SK-N-MC (cell line): ENCODE measurements around the gene ZC3H12A.
A peak's percentile ranks its signal among the peaks of the same experiment; 100 is the strongest.
"Not testable (repeated sequence)": the region's sequence is repeated elsewhere in the genome, so short reads cannot be mapped to it uniquely, and the experiment has no call there.

Experiments used
- DNase-seq: peaks from one replicate; pipeline ENCODE4 v3.0.0-alpha.2; 2011; ENCODE audit warnings: low read depth, low spot score
- H3K27ac ChIP-seq: fragments of 200-600 bp; sonication (generic); 2 replicates; pipeline ENCODE4 v1.5.1; 2016; ENCODE audit warnings: mixed run types
- H3K36me3 ChIP-seq: fragments of 200-600 bp; sonication (generic); 2 replicates; pipeline ENCODE4 v1.6.1; 2017; ENCODE audit warnings: antibody characterized with exemption, low read length, mixed read lengths; ENCODE audit not compliant: insufficient read depth
- H3K4me3 ChIP-seq: fragments of 200-600 bp; sonication (generic); 2 replicates; pipeline ENCODE4 v1.5.1; 2016
- H3K9ac ChIP-seq: fragments of 200-600 bp; sonication (generic); 2 replicates; pipeline ENCODE4 v1.8.0; 2017; ENCODE audit warnings: mixed run types, mixed read lengths; ENCODE audit not compliant: insufficient read length
- H3K9me3 ChIP-seq: fragments of 200-600 bp; sonication (generic); 2 replicates; pipeline ENCODE4 v1.6.1; 2017; ENCODE audit warnings: low read depth, mild to moderate bottlenecking, antibody characterized with exemption, low read length, moderate library complexity, mixed read lengths
- EZH2 ChIP-seq: fragments of 200-600 bp; sonication (generic); IDR thresholded peaks from one replicate; pipeline ENCODE4 v1.6.1; 2017; ENCODE audit warnings: antibody characterized with exemption
- FOXP2 ChIP-seq: optimal IDR thresholded peaks from 2 replicates; pipeline ENCODE3; 2011; ENCODE audit warnings: mild to moderate bottlenecking, moderate library complexity; ENCODE audit not compliant: insufficient read depth; ENCODE audit errors: extremely low read length, control extremely low read depth
- POLR2AphosphoS5 ChIP-seq: IDR thresholded peaks from 2 replicates; pipeline ENCODE4 v1.6.1; 2012; ENCODE audit warnings: mild to moderate bottlenecking, low read depth, low read length, borderline replicate concordance

The ZC3H12A gene

GRCh38 chr1:37497832-37498231 is 23.5 kb downstream of the ZC3H12A start:
- no peak overlapping the region for H3K4me3 ChIP-seq
- no peak overlapping the region for H3K27ac ChIP-seq
- peaks cover 45% of the 10 kb centered on the region for H3K36me3 ChIP-seq
- no peak for TF ChIP-seq FOXP2
- no peak for TF ChIP-seq POLR2AphosphoS5
- no peak for TF ChIP-seq EZH2
- H3K9ac ChIP-seq: no peak overlapping the region
- DNase-seq: no peak
- no peaks in the 10 kb centered on the region for H3K9me3 ChIP-seq

DNA sequence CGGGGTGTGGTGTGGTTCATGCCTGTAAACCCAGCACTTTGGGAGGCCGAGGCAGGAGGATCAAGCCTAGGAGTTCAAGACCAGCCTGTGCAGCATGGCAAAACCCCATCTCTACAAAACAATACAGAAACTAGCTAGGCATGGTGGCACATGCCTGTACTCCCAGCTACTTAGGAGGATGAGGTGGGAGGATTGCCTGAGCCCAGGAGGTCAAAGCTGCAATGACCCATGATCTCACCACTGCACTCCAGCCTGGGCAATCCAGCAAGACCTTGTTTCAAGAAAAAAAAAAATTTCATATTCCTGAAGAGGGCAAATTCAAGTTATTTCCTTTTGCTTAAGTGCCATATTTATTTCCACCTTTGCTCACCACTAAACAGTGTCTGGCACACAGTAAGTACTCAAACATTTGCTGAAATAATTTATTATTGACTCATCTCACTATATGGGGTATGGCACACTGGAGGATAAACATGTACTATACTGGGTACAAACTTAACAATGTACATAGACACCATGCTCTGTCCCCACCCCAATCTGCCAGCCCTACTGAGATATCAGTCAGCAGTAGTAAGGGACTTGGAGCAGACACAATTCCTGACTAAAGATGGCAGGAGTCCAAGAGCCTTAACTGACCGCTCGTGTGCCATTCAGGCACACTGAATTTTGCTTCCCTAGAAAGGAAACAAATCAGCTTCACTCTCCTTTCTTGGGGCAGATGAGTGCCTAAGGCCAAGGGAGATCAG is 24.7 kb downstream of the ZC3H12A start:
- Histone ChIP-seq H3K9ac (no peak overlapping the region), H3K4me3 (no peak overlapping the region), H3K36me3 (peaks cover 42% of the 10 kb centered on the region), H3K27ac (no peak overlapping the region), H3K9me3 (no peaks in the 10 kb centered on the region)
- no peak for TF ChIP-seq FOXP2
- TF ChIP-seq POLR2AphosphoS5: no peak
- TF ChIP-seq EZH2: no peak
- no peak for DNase-seq

- Histone ChIP-seq H3K4me3 (no peak overlapping the region), H3K9me3 (no peaks in the 10 kb centered on the region), H3K27ac (no peak overlapping the region), H3K36me3 (peaks cover 55% of the 10 kb centered on the region), H3K9ac (no peak overlapping the region)
- no peak for TF ChIP-seq FOXP2
- DNase-seq: no peak
These were observed 27.3 kb downstream of the ZC3H12A start for GRCh38 chr1:37501661-37502060.

DNA sequence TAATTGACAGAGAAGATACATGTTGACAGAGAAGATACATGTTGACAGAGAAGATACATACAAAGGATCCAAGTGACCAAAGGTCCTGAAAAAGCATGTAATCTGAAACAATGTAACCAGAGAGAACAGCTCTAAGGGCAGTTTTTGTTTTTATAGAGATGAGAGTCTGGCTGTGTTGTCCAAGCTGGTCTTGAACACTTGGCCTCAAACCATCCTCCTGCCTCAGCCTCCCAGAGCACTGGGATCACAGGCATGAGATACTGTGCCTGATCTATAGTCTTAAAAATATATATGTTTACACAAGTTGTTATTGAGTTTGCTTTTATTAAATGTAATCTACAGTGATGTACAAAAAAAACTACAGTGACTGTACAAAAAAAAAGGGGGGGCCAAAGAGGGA is 27.7 kb downstream of the ZC3H12A start:
- H3K36me3 ChIP-seq: peaks cover 57% of the 10 kb centered on the region

GRCh38 chr1:37502791-37503190 is 28.4 kb downstream of the ZC3H12A start:
- not testable (repeated sequence) for H3K9ac ChIP-seq, H3K27ac ChIP-seq, DNase-seq, H3K4me3 ChIP-seq, H3K9me3 ChIP-seq
- H3K36me3 ChIP-seq: peaks cover 63% of the 10 kb centered on the region

More for the DNA sequence above, 27.7 kb downstream of the ZC3H12A start:
- TF ChIP-seq POLR2AphosphoS5 (no peak), FOXP2 (no peak)
- no peak overlapping the region for H3K4me3 ChIP-seq
- no peak overlapping the region for H3K27ac ChIP-seq
- no peak overlapping the region for H3K9ac ChIP-seq
- no peak for DNase-seq
- no peaks in the 10 kb centered on the region for H3K9me3 ChIP-seq

GRCh38 chr1:37506740-37507139 is 32.4 kb downstream of the ZC3H12A start:
- no peak overlapping the region for H3K9ac ChIP-seq
- TF ChIP-seq POLR2AphosphoS5 (no peak), EZH2 (no peak), FOXP2 (no peak)
- no peak overlapping the region for H3K27ac ChIP-seq
- H3K36me3 ChIP-seq: peaks cover 59% of the 10 kb centered on the region
- H3K4me3 ChIP-seq: no peak overlapping the region
- H3K9me3 ChIP-seq: no peaks in the 10 kb centered on the region
- no peak for DNase-seq

DNA sequence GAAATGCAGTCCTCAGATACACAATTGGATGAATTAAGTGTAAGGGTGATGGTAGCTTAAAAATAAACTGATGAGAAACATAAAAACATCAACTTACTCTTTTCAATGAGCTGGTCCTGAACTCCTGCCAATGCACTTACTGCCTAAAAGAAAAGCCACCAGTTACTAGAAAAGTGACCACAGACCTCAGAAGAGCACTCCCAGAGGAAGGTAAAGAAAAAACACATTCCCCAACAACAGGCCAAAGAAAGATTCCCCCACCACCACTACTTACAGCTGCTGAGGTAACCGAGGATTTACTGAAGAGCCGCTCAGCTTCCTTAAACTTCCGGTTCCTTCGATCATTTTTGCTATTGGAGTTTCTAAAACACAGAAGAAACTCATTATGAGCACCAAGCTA is 34.8 kb downstream of the ZC3H12A start:
- Histone ChIP-seq H3K27ac (no peak overlapping the region), H3K36me3 (peaks cover 63% of the 10 kb centered on the region)
- no peak for DNase-seq

DNA sequence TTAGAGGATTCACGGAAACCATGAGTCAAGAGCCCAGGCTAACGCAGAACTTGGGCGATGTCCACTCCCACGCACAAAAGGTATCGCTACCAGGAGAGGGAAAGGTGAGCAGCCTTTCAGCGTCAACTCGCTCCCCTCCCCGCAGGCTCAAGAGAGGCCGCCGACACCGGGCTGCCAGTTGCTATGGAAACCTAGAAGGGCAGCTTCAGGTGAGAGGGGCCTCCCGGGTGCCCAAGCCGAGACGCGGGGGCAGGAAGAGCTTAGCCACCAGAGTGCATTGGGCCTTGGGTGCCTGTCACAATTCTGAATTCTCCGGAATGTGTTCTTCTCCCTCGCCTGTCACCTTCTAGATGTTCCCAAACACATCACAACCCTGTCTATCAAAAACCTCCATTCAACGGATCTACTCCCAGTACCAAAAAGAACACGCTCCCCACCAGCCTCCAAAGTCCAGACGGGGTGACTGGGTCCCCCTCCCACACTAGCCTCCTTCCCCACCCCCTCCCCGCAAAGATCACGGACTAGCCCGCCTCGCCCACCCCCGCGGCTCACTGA is 39.5 kb downstream of the ZC3H12A start:
- no peak for TF ChIP-seq FOXP2
- no peak for TF ChIP-seq POLR2AphosphoS5
- no peak for TF ChIP-seq EZH2
- Histone ChIP-seq H3K9ac (peak overlapping the region; percentile 78), H3K4me3 (peak overlapping the region; percentile 83), H3K36me3 (peaks cover 30% of the 10 kb centered on the region), H3K27ac (no peak overlapping the region), H3K9me3 (no peaks in the 10 kb centered on the region)
- DNase-seq: no peak

More for the DNA sequence above, 34.8 kb downstream of the ZC3H12A start:
- TF ChIP-seq POLR2AphosphoS5: no peak
- no peak for TF ChIP-seq FOXP2
- no peak for TF ChIP-seq EZH2
- H3K9me3 ChIP-seq: no peaks in the 10 kb centered on the region
- no peak overlapping the region for H3K4me3 ChIP-seq
- no peak overlapping the region for H3K9ac ChIP-seq
